Trophoblast cell (in vitro differentiated cells and primary cell): ENCODE data around the gene L3MBTL1.
A peak's percentile ranks its signal among the peaks of the same experiment; 100 is the strongest.
"Not testable (repeated sequence)": the region's sequence is repeated elsewhere in the genome, so short reads cannot be mapped to it uniquely, and the experiment has no call there.

Experiments
- DNase-seq, 2 donors: peaks; one replicate each; pipeline ENCODE4 v3.0.0-alpha.2; 2016
- H2AFZ ChIP-seq: 2 replicates; pipeline ENCODE4 v1.6.1; 2013; ENCODE audit warnings: low read length, moderate library complexity, mild to moderate bottlenecking; ENCODE audit not compliant: insufficient read depth, poor library complexity
- H2AK5ac ChIP-seq: 2 replicates; pipeline ENCODE4 v1.6.1; 2013; ENCODE audit warnings: mild to moderate bottlenecking, low read length
- H2BK120ac ChIP-seq: 2 replicates; pipeline ENCODE4 v1.6.1; 2013; ENCODE audit warnings: low read length, mild to moderate bottlenecking, moderate library complexity; ENCODE audit not compliant: insufficient read depth, poor library complexity
- H2BK12ac ChIP-seq: 2 replicates; pipeline ENCODE4 v1.6.1; 2013; ENCODE audit warnings: mild to moderate bottlenecking, low read length, moderate library complexity
- H2BK5ac ChIP-seq: 2 replicates; pipeline ENCODE4 v1.6.1; 2013; ENCODE audit warnings: low read length, low read depth, moderate library complexity, mild to moderate bottlenecking; ENCODE audit not compliant: poor library complexity
- H3K14ac ChIP-seq: 2 replicates; pipeline ENCODE4 v1.6.1; 2013; ENCODE audit warnings: mild to moderate bottlenecking, low read length
- H3K18ac ChIP-seq: 2 replicates; pipeline ENCODE4 v1.6.1; 2013; ENCODE audit warnings: mild to moderate bottlenecking, low read length
- H3K23ac ChIP-seq: 2 replicates; pipeline ENCODE4 v1.6.1; 2013; ENCODE audit warnings: low read length
- H3K27ac ChIP-seq: 2 replicates; pipeline ENCODE4 v1.5.1; 2013; ENCODE audit warnings: low read depth, mild to moderate bottlenecking, inconsistent platforms, low read length, moderate library complexity
- H3K27me3 ChIP-seq: 2 replicates; pipeline ENCODE4 v1.6.1; 2013; ENCODE audit warnings: inconsistent platforms, mild to moderate bottlenecking, low read length, moderate library complexity; ENCODE audit not compliant: insufficient read depth
- H3K36me3 ChIP-seq, 2 experiments: 1 replicate in 1 of 2; 2 replicates in 1 of 2; pipeline ENCODE4 v1.6.1; 2013; ENCODE audit warnings: low read length in 2 of 2, mild to moderate bottlenecking in 2 of 2, moderate library complexity in 1 of 2; ENCODE audit not compliant: insufficient read depth in 2 of 2, control insufficient read depth in 1 of 2
- H3K4ac ChIP-seq: 2 replicates; pipeline ENCODE4 v1.6.1; 2013; ENCODE audit warnings: low read depth, mild to moderate bottlenecking, low read length, moderate library complexity
- H3K4me1 ChIP-seq, 2 experiments: 1 replicate in 1 of 2; 2 replicates in 1 of 2; pipeline ENCODE4 v1.6.1; 2013; ENCODE audit warnings: low read length in 2 of 2, mild to moderate bottlenecking in 2 of 2, moderate library complexity in 1 of 2; ENCODE audit not compliant: insufficient read depth in 2 of 2, control insufficient read depth in 1 of 2
- H3K4me2 ChIP-seq: 2 replicates; pipeline ENCODE4 v1.6.1; 2013; ENCODE audit warnings: inconsistent platforms, mild to moderate bottlenecking, low read length, moderate library complexity
- H3K4me3 ChIP-seq: 2 replicates; pipeline ENCODE4 v1.5.1; 2013; ENCODE audit warnings: mild to moderate bottlenecking, low read depth, low read length, inconsistent platforms
- H3K79me1 ChIP-seq: one replicate; pipeline ENCODE4 v1.6.1; 2013; ENCODE audit warnings: low read length
- H3K79me2 ChIP-seq: 2 replicates; pipeline ENCODE4 v1.6.1; 2013; ENCODE audit warnings: low read length, mild to moderate bottlenecking; ENCODE audit not compliant: control insufficient read depth, insufficient read depth, poor library complexity
- H3K9ac ChIP-seq: 2 replicates; pipeline ENCODE4 v1.6.1; 2013; ENCODE audit warnings: mild to moderate bottlenecking, low read length
- H3K9me3 ChIP-seq: 2 replicates; pipeline ENCODE4 v1.6.1; 2013; ENCODE audit warnings: low read depth, mild to moderate bottlenecking, control low read depth, inconsistent platforms, low read length; ENCODE audit not compliant: insufficient read depth
- H4K12ac ChIP-seq: 2 replicates; pipeline ENCODE4 v1.6.1; 2013; ENCODE audit warnings: low read depth, mild to moderate bottlenecking, low read length, moderate library complexity
- H4K8ac ChIP-seq: 2 replicates; pipeline ENCODE4 v1.6.1; 2013; ENCODE audit warnings: low read depth, mild to moderate bottlenecking, low read length, moderate library complexity
- H4K91ac ChIP-seq: one replicate; pipeline ENCODE4 v1.6.1; 2013; ENCODE audit warnings: low read depth, mild to moderate bottlenecking, low read length, moderate library complexity
- WGBS: extraction: QIAGEN DNeasy Blood & Tissue Kit; methylation state at CpG from one replicate; pipeline ENCODE4 v1.1.7; 2013; ENCODE audit warnings: missing lambda C conversion rate; ENCODE audit not compliant: insufficient read length, insufficient coverage; ENCODE audit errors: extremely low coverage; 5-methylcytosine and 5-hydroxymethylcytosine counted together

Gene L3MBTL1

DNA sequence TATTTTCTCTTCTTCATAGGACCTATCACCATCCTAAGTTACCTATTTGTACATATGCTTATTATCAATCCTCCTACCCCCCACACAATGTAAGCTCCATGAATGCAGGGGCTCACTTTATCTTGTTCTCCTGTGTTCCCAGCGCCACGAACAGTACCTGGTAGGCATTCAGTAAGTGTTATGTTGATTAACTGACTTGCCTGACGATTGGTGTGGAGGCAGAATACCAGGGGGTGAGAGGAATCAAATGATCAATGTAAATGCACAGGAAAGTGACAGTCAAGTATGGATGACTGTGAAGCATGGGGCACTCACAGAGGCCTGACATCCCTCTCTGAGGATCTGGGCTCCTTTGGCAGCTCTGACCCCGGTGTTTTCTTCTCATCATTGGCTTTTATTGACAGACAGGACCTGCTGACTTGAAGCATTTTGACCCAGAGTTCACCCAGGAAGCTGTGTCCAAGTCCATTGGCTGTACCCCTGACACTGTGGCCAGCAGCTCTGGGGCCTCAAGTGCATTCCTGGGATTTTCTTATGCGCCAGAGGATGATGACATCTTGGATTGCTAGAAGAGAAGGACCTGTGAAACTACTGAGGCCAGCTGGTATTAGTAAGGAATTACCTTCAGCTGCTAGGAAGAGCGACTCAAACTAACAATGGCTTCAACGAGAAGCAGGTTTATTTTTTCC, 77.1 kb downstream of the L3MBTL1 start:
- H3K4me1 ChIP-seq = no peaks in the 10 kb centered on the region
- no peak overlapping the region for H3K18ac ChIP-seq
- no peak overlapping the region for H3K4me2 ChIP-seq
- no peak overlapping the region for H2AK5ac ChIP-seq
- H4K91ac ChIP-seq = no peak overlapping the region
- no peak overlapping the region for H4K8ac ChIP-seq
- H3K4ac ChIP-seq = no peak overlapping the region
- H3K36me3 ChIP-seq = no peaks in the 10 kb centered on the region
- H3K14ac ChIP-seq = no peak overlapping the region
- no peak overlapping the region for H2BK5ac ChIP-seq
- no peaks in the 10 kb centered on the region for H3K79me2 ChIP-seq
- H3K27ac ChIP-seq = no peak overlapping the region
- H2AFZ ChIP-seq = no peak overlapping the region
- no CpG with 5 or more reads among the region's 7 CpGs for WGBS
- no peaks in the 10 kb centered on the region for H3K79me1 ChIP-seq
- H3K9ac ChIP-seq = no peak overlapping the region
- H3K9me3 ChIP-seq = no peaks in the 10 kb centered on the region
- no peak overlapping the region for H3K23ac ChIP-seq
- H2BK120ac ChIP-seq = no peak overlapping the region
- H3K4me3 ChIP-seq = no peak overlapping the region
- no peak overlapping the region for H2BK12ac ChIP-seq
- H3K27me3 ChIP-seq = no peaks in the 10 kb centered on the region
- DNase-seq = peak in 1 of 2 donors; percentile 12
- no peak overlapping the region for H4K12ac ChIP-seq

DNA sequence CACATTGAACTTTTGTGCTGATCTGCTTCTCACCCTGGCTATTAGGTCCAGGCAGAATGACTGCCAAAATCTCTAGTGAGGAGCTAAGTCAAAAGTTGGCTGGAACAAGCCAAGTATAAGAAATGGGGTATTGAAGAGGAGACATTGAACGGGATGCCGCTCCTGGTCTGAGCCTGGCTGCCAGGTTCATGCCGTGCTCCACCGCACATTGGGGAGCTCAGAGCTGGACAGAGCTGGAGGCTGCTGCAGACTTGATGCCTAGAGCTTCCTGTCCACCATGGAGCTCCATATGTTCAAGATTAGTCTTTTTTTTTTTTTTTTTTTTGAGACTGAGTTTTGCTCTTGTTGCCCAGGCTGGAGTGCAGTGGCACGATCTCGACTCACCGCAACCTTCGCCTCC, 79.1 kb downstream of the L3MBTL1 start:
- H3K23ac ChIP-seq = no peak overlapping the region
- no peak overlapping the region for H3K9ac ChIP-seq
- H3K79me1 ChIP-seq = peaks cover 5% of the 10 kb centered on the region
- H3K27me3 ChIP-seq = no peaks in the 10 kb centered on the region
- H3K79me2 ChIP-seq = no peaks in the 10 kb centered on the region
- no peak overlapping the region for H3K27ac ChIP-seq
- no peak overlapping the region for H4K12ac ChIP-seq
- DNase-seq = no peak
- H2BK5ac ChIP-seq = no peak overlapping the region
- no peak overlapping the region for H3K14ac ChIP-seq
- WGBS = no CpG with 5 or more reads among the region's 8 CpGs
- H4K8ac ChIP-seq = no peak overlapping the region
- H3K4me3 ChIP-seq = no peak overlapping the region
- no peak overlapping the region for H2AK5ac ChIP-seq
- H2BK12ac ChIP-seq = no peak overlapping the region
- H3K18ac ChIP-seq = no peak overlapping the region
- H3K4ac ChIP-seq = no peak overlapping the region
- no peak overlapping the region for H3K4me2 ChIP-seq
- H3K9me3 ChIP-seq = no peaks in the 10 kb centered on the region
- no peak overlapping the region for H4K91ac ChIP-seq
- no peak overlapping the region for H2AFZ ChIP-seq
- no peak overlapping the region for H2BK120ac ChIP-seq
- H3K36me3 ChIP-seq = no peaks in the 10 kb centered on the region
- peaks cover 3 to 4% of the 10 kb centered on the region in 2 experiments for H3K4me1 ChIP-seq

DNA sequence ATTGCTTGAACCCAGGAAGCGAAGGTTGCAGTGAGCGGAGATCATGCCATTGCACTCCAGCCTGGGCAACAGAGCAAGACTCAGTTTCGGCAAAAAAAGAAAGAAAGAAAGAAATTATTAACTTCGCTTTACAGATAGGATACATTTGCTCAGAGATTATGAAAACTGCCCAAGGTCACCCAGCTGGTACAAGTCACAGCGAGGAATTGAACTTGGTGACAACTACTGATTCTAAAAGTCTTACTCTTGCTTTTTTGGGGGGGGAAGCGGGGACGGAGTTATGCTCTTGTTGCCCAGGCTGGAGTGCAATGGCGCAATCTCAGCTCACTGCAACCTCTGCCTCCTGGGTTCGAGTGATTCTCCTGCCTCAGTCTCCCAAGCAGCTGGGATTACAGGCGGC, 81.0 kb downstream of the L3MBTL1 start:
- not testable (repeated sequence) for H4K8ac ChIP-seq, H2AK5ac ChIP-seq, H3K14ac ChIP-seq, H3K79me2 ChIP-seq, H3K23ac ChIP-seq, H3K27ac ChIP-seq, H3K27me3 ChIP-seq, H3K4me3 ChIP-seq, H4K91ac ChIP-seq, DNase-seq, H3K36me3 ChIP-seq, H2BK120ac ChIP-seq, H3K18ac ChIP-seq, H3K9ac ChIP-seq, H3K4me1 ChIP-seq, H3K4me2 ChIP-seq, H2AFZ ChIP-seq, H2BK5ac ChIP-seq, H3K4ac ChIP-seq, H4K12ac ChIP-seq, H3K79me1 ChIP-seq, H3K9me3 ChIP-seq, H2BK12ac ChIP-seq
- no CpG with 5 or more reads among the region's 10 CpGs for WGBS

DNA sequence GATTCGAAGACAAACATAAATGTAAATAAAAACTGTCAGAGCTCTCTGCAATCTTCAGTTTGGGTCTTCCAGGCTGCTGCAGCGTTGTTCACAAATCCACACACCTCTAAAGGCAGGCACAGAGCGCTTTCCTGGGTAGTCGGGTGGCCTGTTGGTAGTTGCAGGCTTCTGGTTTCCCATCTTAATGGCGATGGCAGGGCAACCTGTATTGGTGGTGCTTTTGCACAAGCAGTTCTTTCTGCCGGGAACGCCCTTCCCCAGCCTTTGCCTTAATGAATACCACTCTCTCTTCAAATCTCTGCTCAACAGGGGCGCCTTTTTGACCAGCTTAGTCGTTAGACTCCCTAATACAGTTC, 82.5 kb downstream of the L3MBTL1 start:
- H2BK5ac ChIP-seq = peak overlapping the region; percentile 68
- no peak overlapping the region for H3K23ac ChIP-seq
- H2BK12ac ChIP-seq = peak overlapping the region; percentile 71
- peaks cover 2 to 5% of the 10 kb centered on the region in 2 experiments for H3K36me3 ChIP-seq
- peaks cover 5% of the 10 kb centered on the region for H3K79me1 ChIP-seq
- H3K4ac ChIP-seq = peak overlapping the region; percentile 70
- H2BK120ac ChIP-seq = peak overlapping the region; percentile 46
- no CpG with 5 or more reads among the region's 9 CpGs for WGBS
- H4K12ac ChIP-seq = peak overlapping the region; percentile 95
- H4K91ac ChIP-seq = peak overlapping the region; percentile 60
- no peaks in the 10 kb centered on the region for H3K79me2 ChIP-seq
- no peaks in the 10 kb centered on the region for H3K9me3 ChIP-seq
- H3K9ac ChIP-seq = no peak overlapping the region
- H4K8ac ChIP-seq = peak overlapping the region; percentile 97
- peak overlapping the region; percentile 67 for H2AK5ac ChIP-seq
- H3K27ac ChIP-seq = no peak overlapping the region
- no peak overlapping the region for H3K4me3 ChIP-seq
- no peaks in the 10 kb centered on the region for H3K27me3 ChIP-seq
- H3K18ac ChIP-seq = no peak overlapping the region
- H3K4me1 ChIP-seq = peaks cover 3 to 4% of the 10 kb centered on the region in 2 experiments
- peak overlapping the region; percentile 71 for H3K4me2 ChIP-seq
- DNase-seq = no peak
- H3K14ac ChIP-seq = peak overlapping the region; percentile 79
- peak overlapping the region; percentile 98 for H2AFZ ChIP-seq
